Keratinocyte (primary cell): ENCODE data around the gene ANKRD37. TPM values are rescaled to one million over a fixed set of nuclear protein-coding genes. Genes with fewer than 3 reads are reported as not detected.
A peak's percentile ranks its signal among the peaks of the same experiment; 100 is the strongest.

Experiments used
- DNase-seq: peaks from one replicate; pipeline ENCODE4 v3.0.0-alpha.2; 2011; ENCODE audit warnings: low read depth, missing footprints, low spot score
- FAIRE-seq: peaks from 2 replicates; lab custom pipeline; 2011; peaks lifted over from hg19 to GRCh38; lab: Jason Lieb, UNC
- H2AFZ ChIP-seq: 2 replicates; pipeline ENCODE4 v1.6.0; 2012; ENCODE audit warnings: low read length, control low read depth, inconsistent platforms; ENCODE audit not compliant: control insufficient read depth
- H3K27ac ChIP-seq: 2 replicates; pipeline ENCODE4 v1.5.1; 2011; ENCODE audit warnings: low read length; ENCODE audit not compliant: control insufficient read depth, insufficient read depth
- H3K27me3 ChIP-seq: 3 replicates; pipeline ENCODE4 v1.6.0; 2011; ENCODE audit warnings: low read length; ENCODE audit not compliant: control insufficient read depth, insufficient read depth; ENCODE audit errors: extremely low read depth
- H3K36me3 ChIP-seq, 2 experiments: 2 replicates in 1 of 2; 3 replicates in 1 of 2; pipeline ENCODE4 v1.5.1; 2011; ENCODE audit warnings: low read length in 2 of 2, mild to moderate bottlenecking in 1 of 2; ENCODE audit not compliant: control insufficient read depth in 2 of 2, insufficient read depth in 2 of 2; ENCODE audit errors: extremely low read depth in 1 of 2
- H3K4me1 ChIP-seq: 3 replicates; pipeline ENCODE4 v1.5.1; 2011; ENCODE audit warnings: low read length; ENCODE audit not compliant: control insufficient read depth, insufficient read depth; ENCODE audit errors: extremely low read depth
- H3K4me2 ChIP-seq: 3 replicates; pipeline ENCODE4 v1.6.0; 2011; ENCODE audit warnings: low read depth, low read length; ENCODE audit not compliant: control insufficient read depth, insufficient read depth; ENCODE audit errors: extremely low read depth
- H3K4me3 ChIP-seq, 3 experiments: fragments of 200-600 bp in 1 of 3; sonication (generic) in 1 of 3; 2 replicates in 2 of 3; 3 replicates in 1 of 3; pipeline ENCODE4 v1.5.1; 2011 to 2016; ENCODE audit warnings: low read length in 3 of 3, mild to moderate bottlenecking in 3 of 3, control low read depth in 2 of 3, inconsistent platforms in 1 of 3, low read depth in 1 of 3, mixed read lengths in 1 of 3, mixed run types in 1 of 3, moderate library complexity in 1 of 3; ENCODE audit not compliant: control insufficient read depth in 2 of 3, insufficient read depth in 2 of 3; ENCODE audit errors: extremely low read depth in 1 of 3
- H3K79me2 ChIP-seq: 2 replicates; pipeline ENCODE4 v1.6.0; 2012; ENCODE audit warnings: low read length; ENCODE audit not compliant: control insufficient read depth, insufficient read depth
- H3K9ac ChIP-seq: 3 replicates; pipeline ENCODE4 v1.6.0; 2011; ENCODE audit warnings: low read length; ENCODE audit not compliant: control insufficient read depth, insufficient read depth; ENCODE audit errors: extremely low read depth
- H3K9me1 ChIP-seq: 3 replicates; pipeline ENCODE4 v1.6.0; 2011; ENCODE audit warnings: low read length; ENCODE audit not compliant: control insufficient read depth, insufficient read depth; ENCODE audit errors: extremely low read depth
- H3K9me3 ChIP-seq: 2 replicates; pipeline ENCODE4 v1.5.1; 2012; ENCODE audit warnings: low read depth, low read length; ENCODE audit not compliant: control insufficient read depth
- H4K20me1 ChIP-seq: 3 replicates; pipeline ENCODE4 v1.6.0; 2011; ENCODE audit warnings: low read length; ENCODE audit not compliant: control insufficient read depth, insufficient read depth; ENCODE audit errors: extremely low read depth
- CTCF ChIP-seq, 3 experiments: IDR thresholded peaks in 1 of 3; conservative IDR thresholded peaks in 1 of 3; optimal IDR thresholded peaks in 1 of 3; 2 replicates in 2 of 3; 3 replicates in 1 of 3; pipeline versions ENCODE3 to v1.5.1; 2011; ENCODE audit warnings: low read length in 3 of 3, mild to moderate bottlenecking in 3 of 3, moderate library complexity in 2 of 3, control low read depth in 1 of 3, inconsistent platforms in 1 of 3; ENCODE audit not compliant: insufficient read depth in 2 of 3; ENCODE audit errors: extremely low read depth in 1 of 3
- EZH2 ChIP-seq: IDR thresholded peaks from one replicate; pipeline ENCODE4 v1.6.1; 2012; ENCODE audit warnings: inconsistent platforms, mild to moderate bottlenecking, low read length, moderate library complexity
- dilution Hi-C: fragments of 300-500 bp; cut with MboI; formaldehyde crosslinking; loops from one replicate; pipeline ENCODE4 v1.7.0; 2020; ENCODE audit warnings: low sequenced_read_pairs; ENCODE audit not compliant: extremely low pct_ligation_motif_present
- polyA plus RNA-seq, 5 experiments: library from polyadenylated mRNA; depleted of rRNA in 3 of 5; stranded (reverse) in 3 of 5; stranded (forward) in 1 of 5; unstranded in 1 of 5; fragments of >200 nt; gene quantifications; 1 replicate in 1 of 5; 2 replicates in 3 of 5; 3 replicates in 1 of 5; pipeline versions ENCODE4 v1.2.1 to v1.2.3, GENCODE V29; 2011 to 2012; ENCODE audit warnings: missing spikeins in 2 of 5, low read depth in 1 of 5, low replicate concordance in 1 of 5

Gene ANKRD37
- polyA plus RNA-seq, 1 donor (not counting 4 experiments of a cell fraction or from before 2014, with no cell fraction given), result 8.0 TPM

GRCh38 chr4:185382754-185383153, 13.9 kb upstream of the ANKRD37 start:
- TF ChIP-seq EZH2, result no peak
- TF ChIP-seq CTCF (optimal IDR thresholded peaks at IDR 0.05 in 1 of 3, IDR thresholded peaks at IDR 0.05 in 1 of 3, conservative IDR thresholded peaks at IDR 0.05 in 1 of 3; ENCODE audit: extremely low read depth in 1 of 3, insufficient read depth in 2 of 3, low read length in 3 of 3), result no peak
- Histone ChIP-seq H3K9me3 (no peaks in the 10 kb centered on the region), H3K27me3 (no peaks in the 10 kb centered on the region), H3K4me3 (no peak overlapping the region), H3K79me2 (no peaks in the 10 kb centered on the region), H3K4me1 (peaks cover 11% of the 10 kb centered on the region), H3K9me1 (no peaks in the 10 kb centered on the region), H3K4me2 (no peak overlapping the region), H2AFZ (no peak overlapping the region), H4K20me1 (no peaks in the 10 kb centered on the region), H3K9ac (no peak overlapping the region), H3K27ac (no peak overlapping the region), H3K36me3 (peaks cover 0 to 4% of the 10 kb centered on the region in 2 experiments)
- dilution Hi-C loops, result no loop called here
- FAIRE-seq (no peak), DNase-seq (no peak)

- Histone ChIP-seq H3K27ac (no peak overlapping the region), H3K36me3 (peaks cover 0 to under 1% of the 10 kb centered on the region in 2 experiments), H3K9me1 (no peaks in the 10 kb centered on the region), H3K4me3 (no peak overlapping the region), H3K9ac (no peak overlapping the region), H4K20me1 (no peaks in the 10 kb centered on the region), H3K9me3 (no peaks in the 10 kb centered on the region), H3K79me2 (no peaks in the 10 kb centered on the region), H3K4me2 (peak overlapping the region; percentile 13), H2AFZ (no peak overlapping the region), H3K27me3 (no peaks in the 10 kb centered on the region), H3K4me1 (peaks cover 11% of the 10 kb centered on the region)
- dilution Hi-C loops, result no loop called here
- TF ChIP-seq CTCF (optimal IDR thresholded peaks at IDR 0.05 in 1 of 3, IDR thresholded peaks at IDR 0.05 in 1 of 3, conservative IDR thresholded peaks at IDR 0.05 in 1 of 3; ENCODE audit: extremely low read depth in 1 of 3, insufficient read depth in 2 of 3, low read length in 3 of 3) (no peak), EZH2 (no peak)
- FAIRE-seq (peak; percentile 55), DNase-seq (no peak)
These were observed 13.2 kb upstream of the ANKRD37 start for GRCh38 chr4:185383451-185383850.
